Erythroblast (primary cell): ENCODE data around the gene GABRG2.

Experiments
- GATA1 ChIP-seq: IDR thresholded peaks from 2 replicates; pipeline ENCODE4 v1.6.1; 2011; ENCODE audit warnings: low read depth, mild to moderate bottlenecking, control low read depth, low read length, moderate library complexity
- POLR2A ChIP-seq: IDR thresholded peaks from 2 replicates; pipeline ENCODE4 v1.6.1; 2011; ENCODE audit warnings: mild to moderate bottlenecking, low read length

DNA sequence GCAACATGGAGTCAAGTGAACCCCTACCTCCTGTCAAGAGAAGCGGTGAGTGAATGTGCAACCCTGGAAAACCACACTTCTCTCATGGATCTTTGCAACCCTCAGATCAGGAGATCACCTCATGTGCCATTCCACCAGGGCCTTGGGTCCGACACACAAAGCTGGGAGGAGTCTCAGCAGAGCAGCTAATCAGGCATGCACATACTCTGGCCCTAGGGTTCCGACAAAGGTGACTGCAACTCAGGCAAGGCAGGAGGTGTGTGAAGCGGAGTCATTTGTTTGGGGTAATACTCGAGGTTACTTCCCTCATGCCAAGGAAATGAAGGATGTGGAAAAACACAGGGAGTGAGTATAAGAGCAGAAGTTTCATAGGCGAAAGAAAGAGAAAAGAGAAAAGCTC is 96.1 kb downstream of the GABRG2 start:
- no peak for TF ChIP-seq POLR2A
- no peak for TF ChIP-seq GATA1
